Heart left ventricle (tissue), 16 donors: ENCODE measurements around the gene CSTPP1. TPM values are rescaled to one million over a fixed set of nuclear protein-coding genes. Genes with fewer than 3 reads are reported as not detected.

Experiments
- ATAC-seq, 4 donors: fragments of 200-7000 bp; cut with Tn5 transposase; one replicate each; pipeline ENCODE4 v1.9.1; 2020 to 2022; ENCODE audit warnings: moderate library complexity in 4 of 4, mild to moderate bottlenecking in 3 of 4, moderate number of reproducible peaks in 1 of 4
- DNase-seq, 5 donors: peaks; one replicate each; pipeline ENCODE4 v3.0.0-alpha.2; 2020
- H3K27ac ChIP-seq, 12 donors: fragments of 200-600 bp; sonication (generic) in 4 of 12; one replicate each; pipeline versions ENCODE4 v1.5.0 to v1.8.0; 2016 to 2022; ENCODE audit warnings: mild to moderate bottlenecking in 2 of 12
- H3K27me3 ChIP-seq, 9 donors: fragments of 200-600 bp; sonication (generic) in 2 of 9; one replicate each; pipeline versions ENCODE4 v1.5.1 to v1.8.0; 2016 to 2022; ENCODE audit warnings: mild to moderate bottlenecking in 3 of 9
- H3K36me3 ChIP-seq, 9 donors: fragments of 200-600 bp; sonication (generic) in 2 of 9; one replicate each; pipeline versions ENCODE4 v1.5.0 to v1.8.0; 2018 to 2022; ENCODE audit warnings: mild to moderate bottlenecking in 2 of 9
- H3K4me1 ChIP-seq, 12 donors: fragments of 200-600 bp; sonication (generic) in 4 of 12; one replicate each; pipeline versions ENCODE4 v1.5.0 to v1.8.0; 2016 to 2022; ENCODE audit warnings: mild to moderate bottlenecking in 3 of 12
- H3K4me3 ChIP-seq, 12 donors: fragments of 200-600 bp; sonication (generic) in 4 of 12; one replicate each; pipeline versions ENCODE4 v1.5.0 to v1.8.0; 2017 to 2022; ENCODE audit warnings: mild to moderate bottlenecking in 9 of 12, moderate library complexity in 4 of 12
- H3K9me3 ChIP-seq, 12 donors: fragments of 200-600 bp; sonication (generic) in 4 of 12; one replicate each; pipeline versions ENCODE4 v1.5.0 to v1.8.0; 2016 to 2022; ENCODE audit warnings: mild to moderate bottlenecking in 1 of 12
- CTCF ChIP-seq, 12 donors: fragments of 200-600 bp; sonication (generic) in 4 of 12; IDR thresholded peaks; one replicate each; pipeline versions ENCODE4 v1.5.0 to v1.8.0; 2018 to 2022; ENCODE audit warnings: antibody characterized with exemption in 12 of 12, mild to moderate bottlenecking in 5 of 12
- POLR2A ChIP-seq, 2 donors: fragments of 450-650 bp; IDR thresholded peaks; one replicate each; pipeline ENCODE4 v1.6.1; 2017; ENCODE audit warnings: antibody characterized with exemption in 2 of 2, mild to moderate bottlenecking in 2 of 2, moderate library complexity in 2 of 2
- WGBS, 4 donors: extraction: QIAGEN DNeasy Blood & Tissue Kit in 2 of 4; methylation state at CpG; one replicate each; pipeline versions ENCODE4 v1.1.5 to v1.1.7; 2013 to 2018; 5-methylcytosine and 5-hydroxymethylcytosine counted together
- intact Hi-C, 10 donors: fragments of 100-400 bp; cut with DNase I; formaldehyde crosslinking; loops; one replicate each; pipeline versions ENCODE4 v1.11.1 to v1.14.2; 2022
- polyA plus RNA-seq, 2 donors: library from polyadenylated mRNA; stranded (reverse); fragments of 200-250 nt; gene quantifications; one replicate each; pipeline ENCODE4 v1.2.3, GENCODE V29; 2013
- total RNA-seq, 9 donors: library from RNA; depleted of rRNA in 2 of 9; stranded (reverse); fragments of >200 nt in 2 of 9; fragmentation: NEBNext Ultra II Directional in 3 of 9; extraction: Animal tissue kit (Norgen Biotek cat#: 25700) in 3 of 9; gene quantifications; one replicate each; pipeline versions ENCODE4 v1.1.0 to v1.2.4, GENCODE V29; 2016 to 2023
- donor health status: ischemic (EF 13 %, LVEDD 7.1; RV severe dilation, severe dysfunction).
- donor health status: healthy with polysubstance abuse.
- donor health status: DM: no; HTN: yes; CAD: no.
- donor health status: DM: no; HTN: no; CAD: no.
- donor health status: ischemic (EF 25% LVEDD 6.9; RV normal size, moderate dysfunction).
- donor health status: ischemic (EF 25% LVEDD 5.7; RV mildly dilated, moderate dysfunction).
- donor health status: healthy.
- donor health status: DM: yes; HTN: yes; CAD: no.
- donor health status: ischemic (EF 35%, LVEDD 5.7; RV mildly dilated, moderate dysfunction).
- donor health status: nonischemic (EF 11% LVEDD 7.7; RV severe dilation, severe dysfunction).
- donor health status: DM: yes; HTN: yes; CAD: no.
- donor health status: PGD.
- donor health status: ischemic (EF 29% LVEDD 5.4; RV normal size, mild dysfunction).
- donor health status: nonischemic (EF 23%, LVEDD 6.1; RV moderate dilation, normal function).

Gene CSTPP1
- total and polyA plus RNA-seq, 11 donors = 9.9 to 33.4 (median 14.7) TPM

GRCh38 chr11:47127213-47127612 is 190.7 kb downstream of the CSTPP1 start:
- Histone ChIP-seq H3K36me3 (no peaks in the 10 kb centered on the region), H3K4me1 (peaks cover 0 to 4% (median 0%) of the 10 kb centered on the region in 12 donors), H3K27me3 (no peaks in the 10 kb centered on the region), H3K27ac (no peak overlapping the region), H3K4me3 (no peak overlapping the region), H3K9me3 (no peaks in the 10 kb centered on the region)
- no peak for DNase-seq
- no peak for ATAC-seq
- intact Hi-C loops = no loop called here
- 67 to 76% (median 69%) methylated on average over 2 of the region's 2 CpGs for WGBS, 4 donors
- TF ChIP-seq POLR2A (IDR thresholded peaks at IDR 0.05) (no peak), CTCF (IDR thresholded peaks at IDR 0.05) (no peak)

GRCh38 chr11:47130543-47130942 is 194.0 kb downstream of the CSTPP1 start:
- DNase-seq = no peak
- H3K27me3 ChIP-seq = no peaks in the 10 kb centered on the region
- ATAC-seq = peak in 1 of 4 donors; percentile 30
- 61 to 80% (median 68%) methylated on average over 3 of the region's 3 CpGs for WGBS, 4 donors
- H3K36me3 ChIP-seq = no peaks in the 10 kb centered on the region
- TF ChIP-seq POLR2A (IDR thresholded peaks at IDR 0.05) = no peak
- TF ChIP-seq CTCF (IDR thresholded peaks at IDR 0.05) = no peak
- no peaks in the 10 kb centered on the region for H3K9me3 ChIP-seq
- peaks cover 0 to 4% (median 0%) of the 10 kb centered on the region in 12 donors for H3K4me1 ChIP-seq
- no peak overlapping the region for H3K27ac ChIP-seq
- intact Hi-C loops = loop anchor here in 1 of 10 donors (10.0 kb wide), 1 partner anchor 56 kb away; no protein-coding TSS in a partner anchor
- no peak overlapping the region for H3K4me3 ChIP-seq

GRCh38 chr11:47131136-47131535 is 194.6 kb downstream of the CSTPP1 start:
- H3K36me3 ChIP-seq = no peaks in the 10 kb centered on the region
- no peak for ATAC-seq
- intact Hi-C loops = loop anchor here in 1 of 10 donors (10.0 kb wide), 1 partner anchor 56 kb away; no protein-coding TSS in a partner anchor

GRCh38 chr11:47132490-47132889 is 195.9 kb downstream of the CSTPP1 start:
- ATAC-seq (no peak), DNase-seq (no peak)
- H3K27me3 ChIP-seq = no peaks in the 10 kb centered on the region
- H3K36me3 ChIP-seq = peaks cover 0 to 6% (median under 1%) of the 10 kb centered on the region in 9 donors
- H3K4me1 ChIP-seq = peaks cover 0 to 4% (median 0%) of the 10 kb centered on the region in 12 donors
- intact Hi-C loops = loop anchor here in 1 of 10 donors (10.0 kb wide), 1 partner anchor 58 kb away; no protein-coding TSS in a partner anchor
- no peaks in the 10 kb centered on the region for H3K9me3 ChIP-seq
- TF ChIP-seq CTCF (IDR thresholded peaks at IDR 0.05) = no peak
- no peak for TF ChIP-seq POLR2A (IDR thresholded peaks at IDR 0.05)
- no peak overlapping the region for H3K27ac ChIP-seq
- H3K4me3 ChIP-seq = no peak overlapping the region

More at GRCh38 chr11:47131136-47131535, 194.6 kb downstream of the CSTPP1 start:
- Histone ChIP-seq H3K27me3 (no peaks in the 10 kb centered on the region), H3K9me3 (no peaks in the 10 kb centered on the region), H3K27ac (no peak overlapping the region), H3K4me3 (no peak overlapping the region), H3K4me1 (peaks cover 0 to 4% (median 0%) of the 10 kb centered on the region in 12 donors)
- DNase-seq = no peak
- TF ChIP-seq CTCF (IDR thresholded peaks at IDR 0.05) (no peak), POLR2A (IDR thresholded peaks at IDR 0.05) (no peak)
- 92 to 100% (median 94%) methylated on average over 2 of the region's 2 CpGs for WGBS, 4 donors
